ENCODE data around the gene CSPG5.

Gene CSPG5, protein sequence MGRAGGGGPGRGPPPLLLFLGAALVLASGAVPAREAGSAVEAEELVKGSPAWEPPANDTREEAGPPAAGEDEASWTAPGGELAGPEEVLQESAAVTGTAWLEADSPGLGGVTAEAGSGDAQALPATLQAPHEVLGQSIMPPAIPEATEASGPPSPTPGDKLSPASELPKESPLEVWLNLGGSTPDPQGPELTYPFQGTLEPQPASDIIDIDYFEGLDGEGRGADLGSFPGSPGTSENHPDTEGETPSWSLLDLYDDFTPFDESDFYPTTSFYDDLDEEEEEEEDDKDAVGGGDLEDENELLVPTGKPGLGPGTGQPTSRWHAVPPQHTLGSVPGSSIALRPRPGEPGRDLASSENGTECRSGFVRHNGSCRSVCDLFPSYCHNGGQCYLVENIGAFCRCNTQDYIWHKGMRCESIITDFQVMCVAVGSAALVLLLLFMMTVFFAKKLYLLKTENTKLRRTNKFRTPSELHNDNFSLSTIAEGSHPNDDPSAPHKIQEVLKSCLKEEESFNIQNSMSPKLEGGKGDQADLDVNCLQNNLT

GRCh38 chr3:47578691-47579632, at the start of gene CSPG5:
Gene CSPG5 (minus strand): TSS chr3:47578865. CDS start chr3:47578693, 172 bp downstream.
- no peak for DNase-seq

GRCh38 chr3:47628426-47628825, 49.8 kb upstream of the CSPG5 start:
- DNase-seq: no peak

DNA sequence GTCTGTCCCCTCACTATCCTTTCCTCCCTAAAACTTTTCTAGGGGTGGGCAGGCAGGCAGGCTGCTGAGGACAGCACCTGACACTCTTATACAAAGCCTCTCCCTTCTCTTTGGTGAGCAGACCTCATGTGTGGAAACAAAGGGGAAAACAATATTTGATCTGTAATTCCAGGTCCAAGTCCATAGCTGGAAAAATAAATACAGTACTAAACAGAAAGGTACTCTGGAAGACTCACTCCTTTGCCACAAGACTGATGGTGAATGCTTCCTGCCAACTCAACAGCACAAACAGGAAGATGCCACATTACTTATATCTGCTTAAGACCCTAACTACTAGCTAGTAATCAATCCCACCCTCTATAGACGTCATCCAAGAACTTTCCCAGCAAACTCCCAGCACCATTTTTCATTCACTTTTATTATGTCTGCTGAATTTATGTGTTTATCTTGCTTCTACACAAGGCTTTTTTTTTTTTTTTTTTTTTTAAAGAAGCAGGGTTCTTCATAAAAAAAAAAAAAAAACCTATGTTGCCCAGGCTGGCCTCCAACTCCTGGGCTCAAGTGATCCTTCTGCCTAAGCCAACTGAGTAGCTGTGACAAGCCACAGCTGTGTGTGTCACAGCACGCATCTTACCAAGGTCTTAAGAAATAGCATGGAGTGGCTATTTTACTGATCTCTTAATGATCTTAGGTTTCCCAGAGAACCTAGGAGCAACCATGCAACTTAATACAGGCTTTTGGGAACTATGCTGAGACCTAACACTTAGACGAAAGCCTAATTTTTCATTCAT, 44.2 kb upstream of the CSPG5 start:
- DNase-seq: no peak

- DNase-seq: no peak
These were observed 38.7 kb upstream of the CSPG5 start for GRCh38 chr3:47617086-47618010.

DNA sequence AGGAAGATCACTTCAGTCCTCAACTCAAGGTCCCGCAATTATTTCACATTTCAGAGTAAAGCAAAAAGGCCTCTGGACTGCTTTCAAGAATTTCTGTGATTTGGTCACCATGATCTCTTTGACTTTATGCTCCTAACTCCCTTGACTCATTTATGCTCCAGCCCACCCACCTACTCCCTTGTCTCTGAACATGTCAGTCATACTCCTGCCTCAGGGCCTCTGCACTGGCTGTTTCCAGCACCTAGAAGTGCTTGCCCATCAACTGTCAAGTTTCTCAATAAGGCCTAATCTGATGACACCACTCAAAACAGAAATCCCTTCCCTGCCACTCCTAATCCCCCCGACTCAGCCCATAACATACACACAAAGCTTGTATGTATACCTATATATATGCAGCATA, 36.1 kb upstream of the CSPG5 start:
- DNase-seq: no peak

DNA sequence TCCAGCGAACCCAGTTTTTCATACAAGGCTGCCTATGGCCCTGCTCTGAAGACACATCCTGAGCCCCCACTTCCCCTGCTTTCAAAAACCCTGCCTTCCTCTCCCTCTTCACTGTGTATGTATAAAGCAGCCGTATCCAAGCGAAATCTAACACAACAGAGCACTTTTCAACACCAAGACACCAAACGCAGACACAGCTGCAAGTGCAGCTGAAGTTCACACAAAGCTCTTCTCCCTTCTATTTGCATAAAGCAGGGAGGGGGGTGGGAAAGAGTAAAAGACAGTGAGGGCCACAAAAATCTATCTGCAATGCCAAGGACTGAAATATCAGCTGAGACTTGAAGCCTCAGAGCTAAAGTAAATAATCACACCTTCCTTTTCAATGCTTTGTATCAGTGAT, 35.1 kb upstream of the CSPG5 start:
- no peak for DNase-seq

- DNase-seq: no peak
These were observed 34.2 kb upstream of the CSPG5 start for GRCh38 chr3:47612879-47613278.

DNA sequence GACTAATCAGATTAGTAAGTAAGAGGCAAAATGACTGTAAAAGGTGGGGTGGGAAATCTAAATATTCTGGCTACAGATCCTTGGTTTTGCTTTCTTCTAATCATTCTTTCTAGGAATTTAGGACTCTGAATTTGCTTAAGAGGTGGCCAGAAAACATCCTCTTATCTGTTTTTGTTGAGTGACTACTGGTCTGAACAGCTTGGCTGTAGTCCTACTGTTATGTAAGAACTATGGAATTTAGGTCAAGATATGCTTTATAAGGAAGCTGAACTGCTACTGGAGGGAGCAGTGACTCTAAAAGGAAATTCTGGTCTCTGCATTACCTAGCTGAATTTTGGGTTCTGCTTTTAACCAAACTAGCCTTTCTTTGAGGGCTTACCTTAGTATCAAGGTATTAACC, 33.5 kb upstream of the CSPG5 start:
- DNase-seq: no peak

- no peak for DNase-seq
These were observed 32.9 kb upstream of the CSPG5 start for GRCh38 chr3:47611576-47611975.

DNA sequence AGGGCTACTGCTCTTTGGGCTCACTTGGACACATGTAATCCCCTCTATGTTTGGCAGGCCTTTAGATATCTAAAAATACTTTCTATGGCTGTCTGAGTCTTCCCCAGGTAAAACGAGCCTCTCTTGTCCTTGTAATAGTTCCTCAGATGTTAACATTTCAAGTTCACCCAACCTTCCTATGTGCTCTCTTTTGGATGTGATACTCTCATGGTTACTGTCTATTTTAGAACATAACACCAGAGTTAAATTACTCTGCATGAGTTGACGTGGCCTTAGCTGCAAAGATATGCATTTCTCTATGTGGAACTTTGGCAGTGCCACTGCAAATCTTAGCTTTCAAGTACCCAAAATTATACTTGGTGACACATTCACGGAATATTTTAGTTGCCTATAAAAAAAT, 31.9 kb upstream of the CSPG5 start:
- DNase-seq: no peak

DNA sequence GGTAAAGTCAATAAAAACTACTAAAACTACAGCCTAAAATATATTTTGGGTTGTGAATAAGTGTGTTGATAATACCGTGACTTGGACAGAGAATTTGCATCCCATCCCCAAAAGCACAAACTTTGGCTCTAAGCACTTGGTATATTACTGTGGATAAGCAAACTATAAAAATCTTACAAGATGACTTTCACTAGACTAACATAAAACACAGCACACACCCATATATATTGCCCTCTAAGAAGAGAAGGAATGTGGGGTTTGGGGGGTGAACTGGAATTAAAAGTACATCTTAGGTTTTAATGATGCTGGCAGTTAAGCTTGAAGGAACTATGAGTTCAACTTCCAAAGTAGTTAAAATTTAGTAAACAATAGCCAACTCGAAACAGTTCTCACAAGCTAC, 28.7 kb upstream of the CSPG5 start:
- no peak for DNase-seq

DNA sequence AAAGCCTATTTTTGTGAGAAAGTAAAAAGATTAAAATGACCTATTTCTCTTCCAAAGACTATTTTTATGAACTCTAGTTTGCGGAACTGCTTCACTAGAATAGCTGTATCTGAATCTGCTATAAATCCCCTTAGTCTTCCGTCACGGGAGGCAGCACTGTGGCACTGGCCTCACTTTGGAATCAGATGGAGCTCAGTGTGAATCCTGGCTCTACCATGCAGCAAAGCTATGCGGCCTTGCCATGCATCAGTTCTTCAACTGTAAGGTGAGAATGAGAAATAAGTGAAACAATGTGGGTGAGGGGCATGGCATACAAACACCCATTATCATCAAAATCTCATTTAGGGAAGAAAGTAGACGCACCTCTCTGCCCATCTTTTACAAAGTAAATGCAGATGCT, 27.5 kb upstream of the CSPG5 start:
- no peak for DNase-seq

- no peak for DNase-seq
These were observed 27.0 kb upstream of the CSPG5 start for GRCh38 chr3:47605652-47606051.

DNA sequence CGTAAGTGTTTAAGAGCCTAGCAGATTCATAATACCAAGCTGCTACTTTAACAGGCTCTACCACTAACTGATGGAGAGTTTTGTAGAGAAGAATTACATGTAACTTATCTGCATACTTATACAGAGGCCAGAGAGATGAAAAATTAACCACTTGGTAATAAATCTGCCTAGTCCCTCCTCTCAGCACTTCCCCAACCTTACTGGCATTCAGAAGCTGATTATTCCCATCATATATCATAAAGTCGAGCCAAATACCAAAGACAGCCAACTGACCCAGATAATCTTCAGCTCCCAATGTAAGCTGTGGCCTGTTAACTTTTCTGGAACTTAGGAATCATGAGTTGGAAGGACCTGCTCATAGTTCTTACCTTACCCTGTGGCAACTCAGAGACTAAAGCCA, 25.5 kb upstream of the CSPG5 start:
- DNase-seq: no peak

DNA sequence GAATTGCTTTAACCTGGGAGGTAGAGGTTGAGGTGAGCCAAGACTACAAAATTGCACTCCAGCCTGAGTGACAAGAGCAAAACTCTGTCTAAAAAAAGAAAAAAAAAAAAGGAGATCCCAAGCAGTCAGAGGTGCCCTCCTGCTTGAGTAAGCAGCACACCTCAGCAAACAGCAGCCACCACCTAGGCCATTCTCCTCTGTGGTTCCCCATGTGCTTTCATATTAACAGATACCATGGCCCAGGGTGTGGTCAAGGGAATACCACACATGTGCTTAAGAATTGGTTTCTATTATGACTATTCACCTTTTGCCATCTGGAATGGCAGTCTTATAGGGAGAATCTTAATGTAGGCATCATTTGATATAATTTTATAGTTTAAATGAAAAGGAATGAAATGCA, 24.7 kb upstream of the CSPG5 start:
- DNase-seq: no peak

GRCh38 chr3:47601281-47601680, 22.6 kb upstream of the CSPG5 start:
- no peak for DNase-seq

- no peak for DNase-seq
These were observed 16.1 kb upstream of the CSPG5 start for GRCh38 chr3:47594792-47595191.

DNA sequence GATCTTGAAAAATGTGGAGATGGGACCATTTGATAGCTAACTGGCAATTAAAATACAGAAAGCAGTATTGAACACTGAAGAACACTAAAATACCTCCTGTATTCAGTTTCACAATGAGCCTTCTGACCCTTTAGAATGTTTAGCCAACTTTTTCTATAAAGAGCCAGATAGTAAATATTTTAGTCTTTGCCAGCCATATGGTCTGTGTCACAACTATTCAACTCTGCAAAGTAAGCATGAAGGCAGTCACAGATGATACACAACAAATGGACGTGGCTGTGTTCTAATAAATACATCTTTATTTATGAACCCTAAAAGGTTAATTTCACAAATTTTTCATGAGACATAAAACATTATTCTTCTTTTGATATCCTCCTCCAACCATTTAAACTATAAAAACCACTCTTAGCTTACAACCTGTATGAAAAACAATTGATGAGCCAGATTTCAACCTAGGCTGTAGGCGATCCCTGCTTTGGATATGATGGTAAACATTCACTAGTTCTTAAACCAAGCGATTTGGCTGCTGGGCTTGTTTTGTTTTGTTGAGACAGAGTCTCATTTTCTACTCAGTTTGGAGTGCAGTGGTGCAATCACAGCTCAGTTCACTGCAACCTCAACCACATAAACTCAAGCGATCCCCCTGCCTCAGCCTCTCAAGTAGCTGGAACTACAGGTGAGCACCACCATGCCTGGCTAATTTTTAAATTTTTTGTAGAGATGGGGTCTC, 13.6 kb upstream of the CSPG5 start:
- no peak for DNase-seq

- DNase-seq: no peak
These were observed 11.6 kb upstream of the CSPG5 start for GRCh38 chr3:47590216-47590615.

GRCh38 chr3:47588587-47588986, 9.9 kb upstream of the CSPG5 start:
- no peak for DNase-seq

GRCh38 chr3:47588053-47588452, 9.4 kb upstream of the CSPG5 start:
- no peak for DNase-seq
